ENCODE measurements around the gene RNF169.

RNF169 gene

DNA sequence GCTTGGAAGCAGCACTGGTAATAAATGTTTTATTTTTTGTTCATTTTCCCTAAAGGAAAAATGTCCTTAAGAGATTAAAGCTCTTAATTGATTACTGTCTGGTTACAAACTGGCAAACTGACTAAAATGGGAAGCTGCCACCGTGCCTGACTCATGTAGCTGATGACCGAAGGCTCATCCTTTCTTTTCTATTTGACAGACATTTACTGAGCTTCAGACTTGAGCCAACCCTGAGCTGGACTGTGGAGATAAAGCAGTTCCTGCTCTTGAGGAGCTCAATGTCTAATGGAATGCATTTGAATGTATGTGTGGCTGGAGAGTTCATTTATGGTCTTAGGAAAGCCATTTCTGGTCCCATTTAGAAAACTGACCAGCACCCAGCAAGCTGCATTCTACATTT, 91.3 kb downstream of the RNF169 start:
- Histone ChIP-seq H3K79me1 (ENCODE audit: low read depth, low read length) (no peaks in the 10 kb centered on the region), H3K4me2 (ENCODE audit: insufficient read depth, low read length, poor library complexity, severe bottlenecking) (no peak overlapping the region), H4K91ac (ENCODE audit: low read depth, low read length, poor library complexity) (no peak overlapping the region), H3K23ac (ENCODE audit: low read depth, low read length, poor library complexity) (no peak overlapping the region), H2BK15ac (ENCODE audit: low read length) (no peak overlapping the region), H4K8ac (ENCODE audit: low read depth, low read length) (no peak overlapping the region), H3K4me1 (ENCODE audit: control insufficient read depth in 2 of 2, insufficient read depth in 1 of 2, low read depth in 1 of 2, low read length in 2 of 2) (peaks cover 3 to 4% of the 10 kb centered on the region in 2 donors), H3K18ac (ENCODE audit: low read length) (no peak overlapping the region), H3K27ac (replicated peaks; ENCODE audit: low read length) (no peak overlapping the region), H3K9ac (ENCODE audit: low read depth, low read length, poor library complexity) (no peak overlapping the region), H3K4me3 (ENCODE audit: low read length in 2 of 2) (no peak overlapping the region), H3K4ac (ENCODE audit: low read length) (no peak overlapping the region), H3K36me3 (replicated peaks in 1 of 2; ENCODE audit: control insufficient read depth in 2 of 2, insufficient read depth in 2 of 2, low read length in 2 of 2) (peaks cover 30 to 96% of the 10 kb centered on the region in 2 donors), H2AFZ (ENCODE audit: low read length) (no peak overlapping the region), H2BK5ac (ENCODE audit: low read length) (no peak overlapping the region), H3K9me3 (replicated peaks in 1 of 2; ENCODE audit: control insufficient read depth in 2 of 2, insufficient read depth in 1 of 2, low read depth in 1 of 2, low read length in 2 of 2) (no peaks in the 10 kb centered on the region), H2BK12ac (ENCODE audit: low read length) (no peak overlapping the region), H3K27me3 (ENCODE audit: control insufficient read depth in 3 of 3, insufficient read depth in 3 of 3, low read depth in 1 of 3, low read length in 3 of 3) (no peaks in the 10 kb centered on the region), H2BK120ac (ENCODE audit: low read depth, low read length) (no peak overlapping the region), H2AK5ac (ENCODE audit: low read depth, low read length) (no peak overlapping the region), H3K14ac (ENCODE audit: low read length) (no peak overlapping the region)
- WGBS, 2 donors (ENCODE audit: extremely low coverage in 2 of 2, insufficient read length in 2 of 2, insufficient replicate concordance in 1 of 2), result no CpG with 5 or more reads among the region's 2 CpGs
- DNase-seq (ENCODE audit: low spot score), result no peak

DNA sequence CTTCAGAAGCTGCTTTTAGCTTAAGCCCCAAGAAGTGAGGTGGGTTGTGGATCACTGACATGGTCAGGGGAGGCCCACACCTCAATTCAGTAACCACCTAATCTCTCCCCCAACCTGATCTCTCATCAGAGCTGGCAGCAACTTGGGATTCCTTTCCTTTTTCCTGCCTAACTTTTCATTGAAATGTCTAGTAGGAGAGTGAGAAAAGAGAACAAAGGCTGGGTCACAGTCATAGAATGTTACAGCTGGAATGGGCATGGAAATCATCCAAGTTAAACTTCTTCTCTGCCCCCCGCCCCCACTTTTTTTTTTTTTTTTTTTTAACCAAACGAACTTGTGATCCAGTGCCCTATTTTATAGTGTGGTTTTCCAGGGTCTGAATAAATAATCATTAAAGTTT, 91.8 kb downstream of the RNF169 start:
- no peak for DNase-seq (ENCODE audit: low spot score)
- Histone ChIP-seq H3K4ac (ENCODE audit: low read length) (no peak overlapping the region), H3K18ac (ENCODE audit: low read length) (no peak overlapping the region), H3K4me3 (ENCODE audit: low read length in 2 of 2) (no peak overlapping the region), H2AFZ (ENCODE audit: low read length) (no peak overlapping the region), H4K8ac (ENCODE audit: low read depth, low read length) (no peak overlapping the region), H3K9ac (ENCODE audit: low read depth, low read length, poor library complexity) (no peak overlapping the region), H2BK15ac (ENCODE audit: low read length) (no peak overlapping the region), H2BK5ac (ENCODE audit: low read length) (no peak overlapping the region), H3K27me3 (ENCODE audit: control insufficient read depth in 3 of 3, insufficient read depth in 3 of 3, low read depth in 1 of 3, low read length in 3 of 3) (no peaks in the 10 kb centered on the region), H3K14ac (ENCODE audit: low read length) (no peak overlapping the region), H3K27ac (replicated peaks; ENCODE audit: low read length) (no peak overlapping the region), H3K79me1 (ENCODE audit: low read depth, low read length) (no peaks in the 10 kb centered on the region), H3K4me1 (ENCODE audit: control insufficient read depth in 2 of 2, insufficient read depth in 1 of 2, low read depth in 1 of 2, low read length in 2 of 2) (peaks cover 3 to 4% of the 10 kb centered on the region in 2 donors), H2AK5ac (ENCODE audit: low read depth, low read length) (no peak overlapping the region), H2BK120ac (ENCODE audit: low read depth, low read length) (no peak overlapping the region), H3K4me2 (ENCODE audit: insufficient read depth, low read length, poor library complexity, severe bottlenecking) (no peak overlapping the region), H3K23ac (ENCODE audit: low read depth, low read length, poor library complexity) (no peak overlapping the region), H4K91ac (ENCODE audit: low read depth, low read length, poor library complexity) (no peak overlapping the region), H2BK12ac (ENCODE audit: low read length) (no peak overlapping the region), H3K9me3 (replicated peaks in 1 of 2; ENCODE audit: control insufficient read depth in 2 of 2, insufficient read depth in 1 of 2, low read depth in 1 of 2, low read length in 2 of 2) (no peaks in the 10 kb centered on the region), H3K36me3 (replicated peaks in 1 of 2; ENCODE audit: control insufficient read depth in 2 of 2, insufficient read depth in 2 of 2, low read length in 2 of 2) (peaks cover 27 to 96% of the 10 kb centered on the region in 2 donors)
- no CpG with 5 or more reads among the region's 2 CpGs for WGBS, 2 donors (ENCODE audit: extremely low coverage in 2 of 2, insufficient read length in 2 of 2, insufficient replicate concordance in 1 of 2)

DNA sequence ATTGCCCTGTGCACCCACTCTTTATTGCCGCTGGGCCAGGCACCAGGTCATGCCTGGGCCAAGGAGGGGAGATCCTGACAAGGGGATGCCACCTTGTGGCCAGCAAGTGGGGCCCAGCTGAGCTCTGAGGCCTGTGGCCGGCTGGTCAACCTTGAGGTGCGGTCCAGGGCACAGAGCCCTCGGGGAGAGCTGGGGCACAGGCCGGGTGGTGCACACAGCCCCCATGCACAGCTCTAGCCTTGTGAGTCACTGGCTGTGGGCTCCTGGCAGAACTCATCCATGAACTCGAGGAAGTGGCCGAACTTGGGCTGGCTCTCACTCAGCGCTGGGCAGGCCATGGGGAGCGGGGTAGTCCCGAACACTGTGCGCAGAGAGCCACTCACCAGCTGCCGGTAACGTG, 94.3 kb downstream of the RNF169 start:
- Histone ChIP-seq H3K79me1 (ENCODE audit: low read depth, low read length) (no peaks in the 10 kb centered on the region), H3K36me3 (replicated peaks in 1 of 2; ENCODE audit: control insufficient read depth in 2 of 2, insufficient read depth in 2 of 2, low read length in 2 of 2) (peaks cover 15 to 93% of the 10 kb centered on the region in 2 donors), H3K4ac (ENCODE audit: low read length) (no peak overlapping the region), H4K91ac (ENCODE audit: low read depth, low read length, poor library complexity) (no peak overlapping the region), H3K4me2 (ENCODE audit: insufficient read depth, low read length, poor library complexity, severe bottlenecking) (no peak overlapping the region), H3K27me3 (ENCODE audit: control insufficient read depth in 3 of 3, insufficient read depth in 3 of 3, low read depth in 1 of 3, low read length in 3 of 3) (no peaks in the 10 kb centered on the region), H3K18ac (ENCODE audit: low read length) (no peak overlapping the region), H4K8ac (ENCODE audit: low read depth, low read length) (no peak overlapping the region), H3K14ac (ENCODE audit: low read length) (no peak overlapping the region), H2BK15ac (ENCODE audit: low read length) (no peak overlapping the region), H2AK5ac (ENCODE audit: low read depth, low read length) (no peak overlapping the region), H3K4me1 (ENCODE audit: control insufficient read depth in 2 of 2, insufficient read depth in 1 of 2, low read depth in 1 of 2, low read length in 2 of 2) (peaks cover 3 to 4% of the 10 kb centered on the region in 2 donors), H3K4me3 (ENCODE audit: low read length in 2 of 2) (no peak overlapping the region), H3K27ac (replicated peaks; ENCODE audit: low read length) (no peak overlapping the region), H2AFZ (ENCODE audit: low read length) (no peak overlapping the region), H3K9me3 (replicated peaks in 1 of 2; ENCODE audit: control insufficient read depth in 2 of 2, insufficient read depth in 1 of 2, low read depth in 1 of 2, low read length in 2 of 2) (no peaks in the 10 kb centered on the region), H2BK120ac (ENCODE audit: low read depth, low read length) (no peak overlapping the region), H2BK12ac (ENCODE audit: low read length) (no peak overlapping the region), H3K9ac (ENCODE audit: low read depth, low read length, poor library complexity) (no peak overlapping the region), H3K23ac (ENCODE audit: low read depth, low read length, poor library complexity) (no peak overlapping the region), H2BK5ac (ENCODE audit: low read length) (no peak overlapping the region)
- DNase-seq (ENCODE audit: low spot score), result no peak
- WGBS, 2 donors (ENCODE audit: extremely low coverage in 2 of 2, insufficient read length in 2 of 2, insufficient replicate concordance in 1 of 2), result no CpG with 5 or more reads among the region's 13 CpGs

DNA sequence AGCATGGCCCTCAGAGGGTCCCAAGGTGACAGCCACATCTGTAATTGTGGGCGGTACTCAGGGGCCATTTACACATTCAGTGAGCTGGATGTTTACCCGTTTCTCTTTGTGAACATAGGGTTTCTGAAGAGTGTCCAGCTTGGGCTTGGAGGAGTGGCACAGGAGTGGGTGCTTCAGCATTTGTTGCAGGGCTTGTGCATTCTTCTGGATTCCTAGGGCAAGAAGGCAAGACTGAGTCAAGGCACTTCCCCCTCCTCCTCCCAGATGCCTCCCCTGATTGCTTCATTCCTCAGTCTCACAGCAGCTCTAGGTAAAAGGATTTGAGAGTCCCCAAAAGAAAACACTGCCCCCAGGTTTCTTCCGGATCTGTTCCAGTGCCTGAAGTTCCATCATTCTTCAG, 95.4 kb downstream of the RNF169 start:
- WGBS, 2 donors (ENCODE audit: extremely low coverage in 2 of 2, insufficient read length in 2 of 2, insufficient replicate concordance in 1 of 2), result no CpG with 5 or more reads among the region's 3 CpGs
- Histone ChIP-seq H2BK12ac (ENCODE audit: low read length) (no peak overlapping the region), H3K4me1 (ENCODE audit: control insufficient read depth in 2 of 2, insufficient read depth in 1 of 2, low read depth in 1 of 2, low read length in 2 of 2) (peaks cover 3 to 4% of the 10 kb centered on the region in 2 donors), H3K4ac (ENCODE audit: low read length) (no peak overlapping the region), H3K23ac (ENCODE audit: low read depth, low read length, poor library complexity) (no peak overlapping the region), H3K9ac (ENCODE audit: low read depth, low read length, poor library complexity) (no peak overlapping the region), H3K4me2 (ENCODE audit: insufficient read depth, low read length, poor library complexity, severe bottlenecking) (no peak overlapping the region), H2BK15ac (ENCODE audit: low read length) (no peak overlapping the region), H2AK5ac (ENCODE audit: low read depth, low read length) (no peak overlapping the region), H3K27me3 (ENCODE audit: control insufficient read depth in 3 of 3, insufficient read depth in 3 of 3, low read depth in 1 of 3, low read length in 3 of 3) (no peaks in the 10 kb centered on the region), H3K18ac (ENCODE audit: low read length) (no peak overlapping the region), H3K36me3 (replicated peaks in 1 of 2; ENCODE audit: control insufficient read depth in 2 of 2, insufficient read depth in 2 of 2, low read length in 2 of 2) (peaks cover 15 to 87% of the 10 kb centered on the region in 2 donors), H3K4me3 (ENCODE audit: low read length in 2 of 2) (no peak overlapping the region), H4K91ac (ENCODE audit: low read depth, low read length, poor library complexity) (no peak overlapping the region), H3K9me3 (replicated peaks in 1 of 2; ENCODE audit: control insufficient read depth in 2 of 2, insufficient read depth in 1 of 2, low read depth in 1 of 2, low read length in 2 of 2) (no peaks in the 10 kb centered on the region), H3K79me1 (ENCODE audit: low read depth, low read length) (no peaks in the 10 kb centered on the region), H3K27ac (replicated peaks; ENCODE audit: low read length) (no peak overlapping the region), H3K14ac (ENCODE audit: low read length) (no peak overlapping the region), H4K8ac (ENCODE audit: low read depth, low read length) (no peak overlapping the region), H2BK5ac (ENCODE audit: low read length) (no peak overlapping the region), H2BK120ac (ENCODE audit: low read depth, low read length) (no peak overlapping the region), H2AFZ (ENCODE audit: low read length) (no peak overlapping the region)
- DNase-seq (ENCODE audit: low spot score), result no peak

Measured in neuronal stem cell (in vitro differentiated cells).